ENCODE measurements around the gene CNOT6.

Gene CNOT6

GRCh38 chr5:180624587-180624986 lies 130.4 kb downstream of the CNOT6 start:
- DNase-seq = no peak

GRCh38 chr5:180625125-180625790 lies 131.1 kb downstream of the CNOT6 start:
- DNase-seq = no peak

- DNase-seq = no peak
Observed at GRCh38 chr5:180625791-180626660, 131.8 kb downstream of the CNOT6 start.

- no peak for DNase-seq
Observed at GRCh38 chr5:180626661-180627385, 132.6 kb downstream of the CNOT6 start.

GRCh38 chr5:180627386-180628120 lies 133.4 kb downstream of the CNOT6 start:
- no peak for DNase-seq
